DMS 273 (cell line): Measurements from ENCODE around the gene ZFHX3.
"Not testable (repeated sequence)": the region's sequence is repeated elsewhere in the genome, so short reads cannot be mapped to it uniquely, and the experiment has no call there.

ENCODE experiments used
- DNase-seq: peaks from one replicate; lab custom pipeline; 2025; ENCODE audit not compliant: unreplicated experiment; lab: John Stamatoyannopoulos, UW

The ZFHX3 gene

GRCh38 chr16:73047536-73048291, at the start of gene ZFHX3:
ZFHX3 (minus strand) TSS chr16:73048128; CDS start chr16:72960145, 87,983 bp downstream.
- peak; percentile 84 for DNase-seq

- DNase-seq, result no peak
These were observed 48.6 kb upstream of the ZFHX3 start for GRCh38 chr16:73096510-73096909.

GRCh38 chr16:73095885-73096421, 48.0 kb upstream of the ZFHX3 start:
- DNase-seq, result peak; percentile 93

- peak; percentile 23 for DNase-seq
These were observed 47.4 kb upstream of the ZFHX3 start for GRCh38 chr16:73095142-73095820.

GRCh38 chr16:73094371-73094770, 46.4 kb upstream of the ZFHX3 start:
- no peak for DNase-seq

- peak; percentile 42 for DNase-seq
These were observed 45.5 kb upstream of the ZFHX3 start for GRCh38 chr16:73093146-73094144.

GRCh38 chr16:73092236-73092781, 44.4 kb upstream of the ZFHX3 start:
- no peak for DNase-seq

GRCh38 chr16:73091174-73091573, 43.2 kb upstream of the ZFHX3 start:
- no peak for DNase-seq

- DNase-seq, result no peak
These were observed 41.5 kb upstream of the ZFHX3 start for GRCh38 chr16:73089420-73089819.

GRCh38 chr16:73086108-73086507, 38.2 kb upstream of the ZFHX3 start:
- no peak for DNase-seq

GRCh38 chr16:73083271-73083670, 35.3 kb upstream of the ZFHX3 start:
- no peak for DNase-seq

GRCh38 chr16:73082634-73083051, 34.7 kb upstream of the ZFHX3 start:
- DNase-seq, result not testable (repeated sequence)

GRCh38 chr16:73080931-73081330, 33.0 kb upstream of the ZFHX3 start:
- no peak for DNase-seq

GRCh38 chr16:73076324-73076810, 28.4 kb upstream of the ZFHX3 start:
- DNase-seq, result no peak

GRCh38 chr16:73074382-73074781, 26.5 kb upstream of the ZFHX3 start:
- no peak for DNase-seq

GRCh38 chr16:73072051-73072450, 24.1 kb upstream of the ZFHX3 start:
- DNase-seq, result not testable (repeated sequence)

GRCh38 chr16:73071131-73071940, 23.4 kb upstream of the ZFHX3 start:
- DNase-seq, result peak; percentile 65

- DNase-seq, result no peak
These were observed 21.8 kb upstream of the ZFHX3 start for GRCh38 chr16:73069581-73070262.
